HPDE6-E6E7 (cell line): ENCODE data around the gene EFNB3.

ENCODE experiments used
- DNase-seq: peaks from one replicate; pipeline ENCODE4 v3.0.0; 2011; ENCODE audit warnings: missing footprints; ENCODE audit errors: extremely low spot score

The EFNB3 gene, protein sequence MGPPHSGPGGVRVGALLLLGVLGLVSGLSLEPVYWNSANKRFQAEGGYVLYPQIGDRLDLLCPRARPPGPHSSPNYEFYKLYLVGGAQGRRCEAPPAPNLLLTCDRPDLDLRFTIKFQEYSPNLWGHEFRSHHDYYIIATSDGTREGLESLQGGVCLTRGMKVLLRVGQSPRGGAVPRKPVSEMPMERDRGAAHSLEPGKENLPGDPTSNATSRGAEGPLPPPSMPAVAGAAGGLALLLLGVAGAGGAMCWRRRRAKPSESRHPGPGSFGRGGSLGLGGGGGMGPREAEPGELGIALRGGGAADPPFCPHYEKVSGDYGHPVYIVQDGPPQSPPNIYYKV

DNA sequence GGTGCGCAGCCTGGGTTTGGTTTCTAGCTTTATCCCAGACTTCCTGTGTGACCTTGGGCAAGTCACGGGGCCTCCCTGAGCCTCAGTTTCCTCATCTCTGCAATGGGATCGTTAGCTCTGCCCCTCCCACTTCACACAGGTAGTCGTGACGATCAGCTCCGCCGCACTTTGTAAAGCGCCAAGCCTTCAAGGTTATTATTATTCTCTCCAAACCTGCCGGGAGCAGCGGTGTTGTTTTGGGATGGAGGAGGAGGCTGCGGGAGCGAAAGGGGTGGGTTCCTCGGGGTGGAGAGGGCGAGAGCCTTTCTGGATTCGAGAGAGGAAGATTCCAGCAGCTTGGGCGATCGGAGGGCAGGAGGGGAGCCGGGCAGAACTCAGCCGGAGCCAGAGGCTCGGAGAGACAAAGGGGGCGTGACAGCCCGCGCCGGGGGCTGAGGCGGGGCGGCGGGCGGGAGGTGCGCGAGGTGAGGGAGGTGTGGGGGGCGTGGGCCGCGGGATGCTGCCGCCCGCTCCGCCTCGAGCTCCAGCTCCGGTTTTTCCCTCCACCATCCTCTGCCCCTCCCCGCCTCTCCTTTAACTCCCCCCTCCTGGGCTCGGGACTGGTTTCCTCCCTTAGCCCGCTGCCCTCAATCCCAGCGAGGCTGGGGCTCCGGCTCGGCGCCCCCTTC, at the start of gene EFNB3:
TSS of gene EFNB3 (plus strand) at position 602 of the 668 bp plus-strand sequence. CDS start 397 bp downstream, outside the sequence.
- no peak for DNase-seq

DNA sequence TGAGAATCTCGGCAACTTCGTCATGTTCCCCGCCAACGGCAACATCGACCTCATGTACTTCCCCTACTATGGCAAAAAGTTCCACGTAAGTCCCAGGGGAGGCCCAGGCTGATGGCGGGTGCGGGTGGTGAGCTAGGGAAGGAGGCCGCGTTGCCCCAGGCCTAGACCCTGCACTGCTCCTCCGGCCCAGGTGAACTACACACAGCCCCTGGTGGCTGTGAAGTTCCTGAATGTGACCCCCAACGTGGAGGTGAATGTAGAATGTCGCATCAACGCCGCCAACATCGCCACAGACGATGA, 49.5 kb upstream of the EFNB3 start:
- DNase-seq: no peak

DNA sequence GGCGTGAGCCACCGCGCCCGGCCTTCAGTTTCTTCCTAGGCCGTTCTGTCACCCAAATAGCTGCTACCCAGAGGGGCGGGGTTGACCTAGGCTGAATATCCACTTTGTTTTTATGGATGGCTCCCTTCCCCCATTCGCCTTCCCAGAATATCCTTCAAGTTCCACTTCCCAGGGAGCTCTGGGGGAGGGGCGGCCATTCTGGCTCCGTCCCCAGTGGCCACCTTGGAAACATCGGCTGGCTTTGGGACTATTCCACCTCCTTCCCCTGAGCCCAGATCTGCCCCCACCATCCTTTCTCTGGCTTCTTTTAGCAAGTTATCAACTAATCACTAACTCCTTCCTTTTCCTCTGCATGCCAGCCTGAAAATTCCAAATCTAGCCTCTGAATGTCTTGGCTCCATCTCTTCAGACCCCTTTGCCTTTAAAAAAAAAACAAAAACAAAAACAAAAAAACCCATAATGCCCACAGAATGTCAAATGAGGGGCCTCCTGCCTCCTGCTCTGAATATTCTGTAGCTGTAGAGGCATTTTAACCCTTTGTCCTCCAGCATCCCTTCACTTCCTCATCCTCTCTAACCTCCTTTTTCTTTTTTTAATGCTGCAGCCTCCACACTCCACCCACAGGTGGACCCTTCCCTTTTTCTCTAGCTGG, 47.9 kb upstream of the EFNB3 start:
- no peak for DNase-seq

DNA sequence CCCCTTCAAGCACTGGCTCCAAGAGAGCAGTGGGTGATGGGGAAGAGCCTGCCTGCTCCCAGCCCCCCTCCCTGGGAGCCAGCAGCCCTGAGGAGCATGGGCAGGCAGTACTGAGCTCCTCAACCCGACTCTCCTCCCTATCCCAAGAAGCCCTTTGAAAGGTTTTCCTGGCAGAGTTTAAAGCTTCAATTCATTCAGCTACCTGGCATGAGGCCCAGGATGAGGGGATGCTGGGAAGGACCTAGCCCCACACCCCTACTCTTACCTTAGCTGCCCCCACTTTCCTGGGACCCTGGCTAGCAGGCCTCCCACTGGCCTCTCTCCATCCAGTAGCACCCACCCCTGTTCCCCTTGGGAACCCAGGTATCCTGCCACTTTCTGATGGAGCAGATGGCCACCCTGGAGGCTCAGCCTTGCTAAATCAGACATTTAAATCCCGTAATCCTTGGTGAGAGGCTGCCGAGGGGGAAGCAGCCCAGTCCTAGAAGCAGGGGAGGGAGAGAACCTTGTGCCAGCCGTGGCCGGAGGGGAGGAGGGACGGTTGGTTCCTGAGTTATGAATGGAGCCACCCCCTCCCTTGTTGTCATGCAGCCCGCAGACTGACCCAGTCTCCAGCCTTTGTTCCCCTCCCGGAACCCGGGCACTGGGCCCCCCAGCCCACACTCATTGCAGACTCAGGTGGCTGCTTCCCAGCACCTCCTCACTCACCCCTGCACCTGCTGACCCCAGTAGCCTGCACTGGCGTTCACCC, 37.2 kb upstream of the EFNB3 start:
- DNase-seq: no peak

DNA sequence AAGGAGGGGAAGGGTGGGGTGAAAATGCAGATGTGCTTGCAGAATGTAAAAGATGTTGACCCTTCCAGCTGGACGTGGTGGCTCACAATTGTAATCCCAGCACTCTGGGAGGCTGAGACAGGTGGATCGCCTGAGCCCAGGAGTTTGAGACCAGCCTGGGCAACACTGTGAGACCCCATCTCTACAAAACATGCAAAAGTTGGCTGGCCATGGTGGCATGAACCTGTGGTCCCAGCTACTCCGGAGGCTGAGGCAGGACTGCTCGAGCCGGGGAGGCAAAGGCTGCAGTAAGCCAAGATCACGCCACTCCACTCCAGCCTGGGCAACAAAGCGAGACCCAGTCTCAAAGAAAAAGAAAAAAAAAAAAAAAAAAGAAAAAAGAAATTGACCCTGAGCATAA, 36.5 kb upstream of the EFNB3 start:
- no peak for DNase-seq

DNA sequence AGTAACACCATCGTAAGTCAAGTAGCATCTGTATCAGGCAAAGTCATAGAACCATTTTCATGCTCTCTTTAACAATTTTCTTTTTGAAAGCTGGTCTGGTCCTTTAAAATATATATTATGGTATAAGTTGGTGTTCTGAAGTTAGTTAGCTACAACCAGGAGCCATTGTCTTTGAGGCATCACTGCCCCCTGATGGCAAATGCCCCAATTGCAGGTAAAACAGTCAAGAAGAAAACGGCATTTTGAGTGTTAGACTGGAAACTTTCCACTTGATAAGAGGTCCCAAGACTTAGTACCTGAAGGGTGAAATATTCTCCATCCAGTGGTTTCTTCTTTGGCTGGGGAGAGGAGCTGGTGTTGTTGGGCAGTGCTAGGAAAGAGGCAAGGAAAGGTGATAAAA, 31.8 kb upstream of the EFNB3 start:
- DNase-seq: no peak

DNA sequence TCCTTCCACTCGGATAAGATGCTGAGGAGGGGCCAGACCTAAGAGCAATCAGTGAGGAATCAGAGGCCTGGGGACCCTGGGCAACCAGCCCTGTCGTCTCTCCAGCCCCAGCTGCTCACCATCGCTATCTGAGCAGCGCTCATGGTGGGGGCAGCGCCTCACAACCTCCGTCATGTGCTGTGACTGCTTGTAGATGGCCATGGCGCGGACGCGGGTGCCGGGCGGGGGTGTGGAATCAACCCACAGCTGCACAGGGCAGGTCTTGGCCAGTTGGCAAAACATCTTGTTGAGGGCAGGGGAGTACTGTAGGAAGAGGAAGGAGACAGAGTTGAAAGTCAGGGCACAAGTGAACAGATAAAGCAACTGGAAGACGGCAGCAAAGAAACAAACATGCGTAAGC, 30.1 kb upstream of the EFNB3 start:
- no peak for DNase-seq

DNA sequence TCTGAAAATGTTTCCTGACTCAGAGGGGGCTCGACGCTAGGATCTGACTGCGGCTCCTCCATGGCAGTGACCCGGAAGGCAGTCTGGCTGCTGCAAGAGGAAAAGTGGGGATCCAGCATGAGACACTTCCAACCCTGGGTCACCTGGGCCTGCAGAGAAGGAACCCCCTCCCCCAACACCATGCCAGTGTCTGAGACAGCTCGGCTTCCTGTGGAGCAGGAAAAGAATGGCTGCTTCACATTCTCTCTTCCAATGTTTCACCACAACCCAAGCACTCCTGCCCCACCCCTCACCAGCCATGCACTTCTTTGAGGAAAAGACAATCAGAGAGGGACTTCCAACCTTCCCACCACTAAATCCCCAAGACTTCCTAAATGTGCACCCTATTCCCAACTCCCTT, 28.5 kb upstream of the EFNB3 start:
- DNase-seq: no peak

DNA sequence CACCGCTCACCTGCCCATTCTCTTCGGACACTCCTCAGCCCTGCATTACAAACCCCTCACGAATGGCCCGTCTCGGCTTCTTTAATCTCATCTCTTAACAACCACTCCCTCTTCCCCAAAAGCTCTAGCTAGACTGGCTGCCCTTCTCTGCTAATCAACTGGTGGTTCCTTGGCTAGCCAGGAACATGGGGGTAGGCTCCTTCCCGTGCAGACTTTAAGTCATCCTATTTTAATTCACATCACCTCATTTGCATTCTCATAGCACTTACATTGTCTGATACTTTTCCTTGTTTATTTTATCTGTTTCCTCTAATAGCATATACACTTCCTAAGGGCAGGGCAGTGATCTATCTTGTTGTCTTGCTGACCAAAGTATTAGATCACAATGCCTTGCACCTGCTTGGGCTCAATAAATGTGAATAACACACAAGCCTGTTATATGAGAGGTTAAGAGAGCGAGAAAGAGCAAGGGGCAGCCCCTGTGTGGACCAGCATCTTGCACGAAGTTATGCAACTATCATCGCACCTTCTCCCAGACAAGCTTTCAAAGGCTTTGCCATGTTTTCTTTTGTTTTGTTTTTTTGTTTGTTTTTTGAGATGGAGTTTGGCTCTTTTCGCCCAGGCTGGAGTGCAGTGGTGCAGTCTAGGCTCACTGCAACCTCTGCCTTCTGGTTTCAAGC, 27.5 kb upstream of the EFNB3 start:
- DNase-seq: no peak

DNA sequence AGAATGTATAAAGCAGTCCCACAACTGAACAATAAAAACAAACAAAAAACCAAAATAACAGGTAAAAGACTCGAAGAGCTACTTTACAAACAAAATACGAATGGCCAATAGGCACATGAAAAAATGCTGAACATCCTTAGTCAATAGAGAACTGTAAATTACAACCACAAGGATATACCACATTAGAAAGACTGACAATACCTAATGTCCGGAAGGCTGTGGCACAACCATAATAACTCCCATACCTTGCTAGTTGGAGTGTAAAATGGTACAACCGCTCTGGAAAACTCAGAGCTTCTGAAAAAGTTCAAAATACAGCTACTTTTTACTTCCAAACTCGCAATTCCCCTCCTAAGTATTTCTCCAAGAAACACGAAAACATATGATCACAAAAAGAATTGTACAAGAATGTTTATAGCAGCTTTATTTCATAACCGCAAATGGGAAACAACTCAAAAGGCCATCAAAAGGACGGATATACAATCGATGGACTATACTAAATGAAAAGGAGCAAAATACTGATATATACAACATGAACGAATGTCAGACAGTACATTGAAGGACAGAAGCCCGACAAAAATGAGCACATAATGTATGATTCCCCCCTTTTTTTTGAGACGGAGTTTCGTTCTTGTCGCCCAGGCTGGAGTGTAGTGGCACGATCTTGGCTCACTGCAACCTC, 20.0 kb upstream of the EFNB3 start:
- no peak for DNase-seq

DNA sequence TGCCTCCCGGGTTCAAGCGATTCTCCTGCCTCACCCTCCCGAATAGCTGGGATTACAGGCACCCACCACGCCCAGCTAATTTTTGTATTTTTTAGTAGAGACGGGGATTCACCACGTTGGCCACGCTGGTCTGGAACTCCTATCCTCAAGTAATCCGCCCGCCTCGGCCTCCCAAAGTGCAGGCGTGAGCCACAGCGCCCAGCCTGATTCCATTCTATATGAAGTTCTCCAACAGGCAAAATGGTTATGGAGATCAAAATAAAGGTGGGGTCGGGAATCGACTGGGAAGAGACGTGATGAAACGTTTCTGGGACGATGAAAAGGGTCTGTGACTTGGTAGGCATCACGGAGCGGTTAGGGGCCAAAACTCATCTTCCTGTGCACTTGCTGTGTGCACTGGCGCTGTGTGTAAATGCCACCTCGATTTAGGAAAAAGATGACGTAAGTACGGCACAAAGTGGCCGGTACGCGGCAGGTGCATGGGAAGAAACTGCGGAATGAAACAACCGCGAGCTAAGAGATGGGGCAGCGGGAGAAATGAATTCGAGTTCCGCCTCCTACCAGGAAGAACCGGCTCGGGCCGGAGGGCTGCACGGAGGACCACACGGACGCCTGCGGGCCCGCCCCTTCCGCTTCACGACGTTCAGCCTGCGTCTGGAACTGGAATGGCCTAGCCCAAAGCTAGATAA, 19.3 kb upstream of the EFNB3 start:
- peak; percentile 73 for DNase-seq

DNA sequence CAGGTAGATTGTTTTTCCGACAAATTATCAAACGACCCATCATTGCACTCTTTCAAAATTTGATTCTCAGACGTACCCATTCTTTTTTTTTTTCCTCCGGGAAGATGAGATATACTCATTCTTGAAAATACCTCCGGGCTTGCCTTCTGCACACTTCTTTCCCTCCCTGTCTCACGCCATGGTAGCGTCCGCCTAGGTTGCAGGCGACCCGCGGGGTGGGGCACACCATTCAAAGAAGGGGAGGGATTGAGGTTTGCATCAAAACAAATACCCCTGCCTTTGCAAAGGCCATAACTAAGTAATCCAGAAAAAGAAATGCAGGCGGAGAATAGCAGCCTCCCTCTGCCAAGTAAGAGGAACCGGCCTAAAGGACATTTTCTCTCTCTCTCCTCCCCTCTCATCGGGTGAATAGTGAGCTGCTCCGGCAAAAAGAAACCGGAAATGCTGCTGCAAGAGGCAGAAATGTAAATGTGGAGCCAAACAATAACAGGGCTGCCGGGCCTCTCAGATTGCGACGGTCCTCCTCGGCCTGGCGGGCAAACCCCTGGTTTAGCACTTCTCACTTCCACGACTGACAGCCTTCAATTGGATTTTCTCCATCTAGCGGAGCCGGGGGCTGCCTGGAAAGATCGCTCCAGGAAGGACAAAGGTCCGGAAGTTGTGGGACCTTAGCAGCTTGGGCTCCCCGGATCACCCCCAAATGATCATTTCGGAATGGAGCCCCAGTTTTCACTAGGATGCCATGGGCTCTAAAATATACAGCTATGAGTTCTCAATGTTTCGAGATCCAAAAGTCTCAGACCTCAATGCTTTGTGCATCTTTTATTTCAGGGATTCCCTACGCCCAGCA, 18.6 kb upstream of the EFNB3 start:
- DNase-seq: peak; percentile 57

DNA sequence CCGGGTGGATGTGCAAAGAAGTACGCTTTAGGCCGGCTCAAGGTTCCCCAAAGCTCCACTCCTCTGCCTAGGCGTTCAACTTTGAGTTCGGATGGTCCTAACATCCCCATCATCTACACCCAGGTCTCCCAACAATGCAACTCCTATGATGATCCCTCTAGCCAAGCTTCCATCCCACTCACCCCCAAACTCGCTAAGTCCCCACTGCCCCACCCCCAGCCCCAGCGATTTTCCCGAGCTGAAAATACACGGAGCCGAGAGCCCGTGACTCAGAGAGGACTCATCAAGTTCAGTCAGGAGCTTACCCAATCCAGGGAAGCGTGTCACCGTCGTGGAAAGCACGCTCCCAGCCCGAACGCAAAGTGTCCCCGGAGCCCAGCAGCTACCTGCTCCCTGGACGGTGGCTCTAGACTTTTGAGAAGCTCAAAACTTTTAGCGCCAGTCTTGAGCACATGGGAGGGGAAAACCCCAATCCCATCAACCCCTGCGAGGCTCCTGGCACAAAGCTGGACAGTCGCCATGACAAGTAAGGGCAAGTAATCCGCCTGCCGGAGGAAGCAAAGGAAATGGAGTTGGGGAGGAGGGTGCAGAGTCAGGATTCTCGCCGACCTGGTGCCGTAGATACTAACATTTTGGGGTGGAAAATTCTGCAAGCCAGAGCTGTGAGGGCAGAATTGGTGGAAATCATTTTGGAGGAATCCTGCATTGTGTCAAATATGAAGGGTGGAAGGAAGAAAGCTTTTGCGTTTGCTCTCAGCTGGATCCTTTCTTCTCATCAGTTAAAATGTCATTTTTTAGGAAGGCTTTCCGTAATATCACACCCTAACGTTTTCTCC, 17.7 kb upstream of the EFNB3 start, which contains the start of gene TP53:
TSS of gene TP53 (minus strand) at position 419 of the 836 bp plus-strand sequence. CDS start 10,896 bp downstream, outside the sequence.
- peak; percentile 54 for DNase-seq

DNA sequence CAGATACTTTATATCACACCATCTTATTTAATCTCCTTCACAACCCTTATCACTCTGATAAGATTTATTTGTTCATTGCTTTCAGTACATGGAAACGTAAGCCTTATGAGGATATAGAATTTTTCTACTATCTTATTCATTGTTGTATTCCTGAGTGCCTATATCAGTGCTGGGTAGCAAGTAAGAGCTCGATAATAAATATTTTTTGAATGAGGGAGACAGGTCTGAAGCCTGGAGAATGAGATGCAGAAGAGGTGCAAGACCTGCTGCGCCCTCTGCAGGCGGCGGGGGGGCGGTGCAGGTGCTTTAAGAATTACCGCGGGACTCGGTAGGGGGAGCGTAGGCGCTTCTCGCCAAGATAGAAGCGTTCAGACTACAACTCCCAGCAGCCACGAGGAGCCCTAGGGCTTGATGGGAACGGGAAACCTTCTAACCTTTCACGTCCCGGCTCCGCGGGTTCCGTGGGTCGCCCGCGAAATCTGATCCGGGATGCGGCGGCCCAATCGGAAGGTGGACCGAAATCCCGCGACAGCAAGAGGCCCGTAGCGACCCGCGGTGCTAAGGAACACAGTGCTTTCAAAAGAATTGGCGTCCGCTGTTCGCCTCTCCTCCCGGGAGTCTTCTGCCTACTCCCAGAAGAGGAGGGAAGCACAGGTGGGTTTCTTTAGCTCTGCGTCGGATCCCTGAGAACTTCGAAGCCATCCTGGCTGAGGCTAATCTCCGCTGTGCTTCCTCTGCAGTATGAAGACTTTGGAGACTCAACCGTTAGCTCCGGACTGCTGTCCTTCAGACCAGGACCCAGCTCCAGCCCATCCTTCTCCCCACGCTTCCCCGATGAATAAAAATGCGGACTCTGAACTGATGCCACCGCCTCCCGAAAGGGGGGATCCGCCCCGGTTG, 16.8 kb upstream of the EFNB3 start, which contains the start of gene WRAP53:
TSS of gene WRAP53 (plus strand) at position 570 of the 900 bp plus-strand sequence. CDS start at position 742, 172 bp downstream.
- peak; percentile 93 for DNase-seq

DNA sequence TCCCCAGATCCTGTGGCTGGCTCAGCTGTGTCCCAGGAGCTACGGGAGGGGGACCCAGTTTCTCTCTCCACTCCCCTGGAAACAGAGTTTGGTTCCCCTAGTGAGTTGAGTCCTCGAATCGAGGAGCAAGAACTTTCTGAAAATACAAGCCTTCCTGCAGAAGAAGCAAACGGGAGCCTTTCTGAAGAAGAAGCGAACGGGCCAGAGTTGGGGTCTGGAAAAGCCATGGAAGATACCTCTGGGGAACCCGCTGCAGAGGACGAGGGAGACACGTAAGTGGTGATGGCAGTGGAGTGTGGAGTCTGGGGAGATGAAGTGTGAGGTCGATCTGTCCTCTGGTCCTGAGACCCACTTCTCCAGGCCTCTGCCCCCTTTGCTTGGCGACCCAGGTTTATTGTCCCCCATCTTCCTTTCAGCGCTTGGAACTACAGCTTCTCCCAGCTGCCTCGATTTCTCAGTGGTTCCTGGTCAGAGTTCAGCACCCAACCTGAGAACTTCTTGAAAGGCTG, 16.1 kb upstream of the EFNB3 start:
- DNase-seq: no peak

DNA sequence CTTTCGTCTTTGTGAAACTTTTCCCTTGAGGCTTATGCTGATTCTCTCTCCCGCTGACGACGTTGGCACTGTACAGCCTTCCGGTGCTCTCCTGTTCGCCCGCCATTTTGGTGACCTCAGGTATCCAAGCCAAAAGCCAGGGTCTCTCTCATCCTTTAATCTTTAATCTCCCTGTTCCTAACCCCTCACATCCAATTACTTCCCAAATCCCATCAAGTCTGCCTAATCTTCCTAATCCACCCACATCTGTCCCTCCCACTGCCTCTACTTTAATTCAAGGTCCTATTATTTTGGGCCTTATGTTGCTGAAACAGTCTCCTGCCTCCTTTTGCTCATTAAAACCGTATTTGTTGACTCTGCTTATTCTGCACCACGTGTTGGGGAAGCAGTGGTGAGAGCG, 9.4 kb upstream of the EFNB3 start:
- no peak for DNase-seq
